ENCODE data around the gene KLK7. TPM values are rescaled to one million over a fixed set of nuclear protein-coding genes. Genes with fewer than 3 reads are reported as not detected.

The KLK7 gene
- total RNA-seq, 1 donor from 2014 or later: not detected

- no peak for DNase-seq (ENCODE audit: low read depth in 2 of 2)
Observed at GRCh38 chr19:50933640-50934039, 50.1 kb downstream of the KLK7 start.

- no peak for DNase-seq (ENCODE audit: low read depth in 2 of 2)
Observed at GRCh38 chr19:50932690-50933083, 51.0 kb downstream of the KLK7 start.

GRCh38 chr19:50932018-50932689 lies 51.6 kb downstream of the KLK7 start:
- DNase-seq (ENCODE audit: low read depth in 2 of 2): no peak

GRCh38 chr19:50931023-50931422 lies 52.7 kb downstream of the KLK7 start:
- DNase-seq (ENCODE audit: low read depth in 2 of 2): no peak

GRCh38 chr19:50928831-50929230 lies 54.9 kb downstream of the KLK7 start:
- no peak for DNase-seq (ENCODE audit: low read depth in 2 of 2)

Other genes starting within 250 kb of the KLK7 start
- not detected in 2 replicates for gene GPR32, start 213.5 kb downstream of the KLK7 start, total RNA-seq
- not detected in 2 replicates for gene ACP4, start 193.5 kb downstream of the KLK7 start, total RNA-seq
- not detected in 2 replicates for gene KLK1, start 160.1 kb downstream of the KLK7 start, total RNA-seq
- not detected in 2 replicates for gene KLK15, start 150.3 kb downstream of the KLK7 start, total RNA-seq
- gene KLK3, start 129.0 kb downstream of the KLK7 start, total RNA-seq: not detected in 2 replicates
- gene KLK2, start 110.5 kb downstream of the KLK7 start, total RNA-seq: not detected in 2 replicates
- gene KLK4, start 72.5 kb downstream of the KLK7 start, total RNA-seq: not detected in 2 replicates
- not detected in 2 replicates for gene KLK5, start 30.9 kb downstream of the KLK7 start, total RNA-seq
- not detected in 2 replicates for gene KLK6, start 14.3 kb downstream of the KLK7 start, total RNA-seq
- gene KLK8, start 17.7 kb upstream of the KLK7 start, total RNA-seq: not detected in 2 replicates
- under 0.01 TPM in 1 of 2 replicates, not detected in the other for gene KLK10, start 35.8 kb upstream of the KLK7 start, total RNA-seq
- gene KLK11, start 42.7 kb upstream of the KLK7 start, total RNA-seq: not detected in 2 replicates
- gene KLK12, start 51.1 kb upstream of the KLK7 start, total RNA-seq: not detected in 2 replicates
- not detected in 2 replicates for gene KLK13, start 81.2 kb upstream of the KLK7 start, total RNA-seq
- gene KLK14, start 99.0 kb upstream of the KLK7 start, total RNA-seq: not detected in 2 replicates
- gene CTU1, start 124.5 kb upstream of the KLK7 start, total RNA-seq: 4.1 and 7.3 TPM in 2 replicates
- 0.20 and 0.22 TPM in 2 replicates for gene SIGLEC9, start 141.0 kb upstream of the KLK7 start, total RNA-seq
- gene SIGLEC7, start 158.4 kb upstream of the KLK7 start, total RNA-seq: not detected in 2 replicates
- not detected in 2 replicates for gene CD33, start 241.2 kb upstream of the KLK7 start, total RNA-seq

All from lung microvascular endothelial cell (primary cell).